ENCODE results near the gene NPR2.

The NPR2 gene

DNA sequence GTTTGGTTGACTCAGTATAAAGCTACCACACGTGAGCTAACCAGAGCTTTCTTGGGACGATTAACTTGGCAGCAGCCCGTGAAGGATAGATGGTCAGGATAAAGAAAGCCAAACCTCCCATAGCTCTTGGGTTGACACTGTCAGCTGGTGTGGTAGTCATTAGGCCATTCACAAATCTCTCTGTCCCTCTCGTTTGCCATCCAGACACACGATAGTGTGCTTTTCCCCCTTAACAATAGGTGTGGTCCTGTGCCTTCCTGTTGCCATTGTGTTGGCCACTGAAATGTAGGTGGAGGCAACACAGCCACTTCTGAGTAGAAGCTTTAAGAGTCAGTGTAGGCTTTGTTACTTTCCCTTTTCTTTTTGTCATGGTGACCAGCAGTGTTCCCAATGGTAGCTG lies 67.1 kb downstream of the NPR2 start:
- no peak for DNase-seq (ENCODE audit: low read depth)

Measured in stimulated activated CD8-positive, alpha-beta memory T cell treated with anti-CD3 and anti-CD28 coated beads, Interleukin-4, amount 100 ng/mL, for 24 hours (primary cell).